ENCODE measurements around the gene RAP1GAP2. TPM values are rescaled to one million over a fixed set of nuclear protein-coding genes. Genes with fewer than 3 reads are reported as not detected.

Gene RAP1GAP2
- polyA plus RNA-seq, 1 of the 3 experiments (the other 2 are of a cell fraction) = 22.0 TPM

- CTCF ChIA-PET = interaction anchor here (1.7 to 3.1 kb wide), 2 partner anchors 30 to 135 kb away, joined by 5 to 12 read pairs; no protein-coding TSS in a partner anchor
- POLR2A ChIA-PET = interaction anchor here (0.5 to 0.6 kb wide), 2 partner anchors 21 to 34 kb away, joined by 3 to 4 read pairs; no protein-coding TSS in a partner anchor
- no peak overlapping the region for H3K4me3 ChIP-seq (ENCODE audit: low read depth in 2 of 2, low read length in 1 of 2)
- H3K4me1 ChIP-seq (ENCODE audit: control insufficient read depth in 1 of 2, insufficient read depth in 2 of 2, low read depth in 1 of 2, low read length in 1 of 2) = peaks cover 4 to 13% of the 10 kb centered on the region in 2 experiments; a peak in 1 of 4 replicates
- no peaks in the 10 kb centered on the region for H3K9me3 ChIP-seq
- peak overlapping the region; percentile 17 to 52; a peak in 2 of 4 replicates for H3K27ac ChIP-seq (ENCODE audit: low read depth in 2 of 2, low read length in 1 of 2)
- TF ChIP-seq TAF1 (IDR thresholded peaks at IDR 0.05; ENCODE audit: borderline replicate concordance, low read depth, low read length) (no peak), ELF1 (IDR thresholded peaks at IDR 0.05) (no peak), NFIC (IDR thresholded peaks at IDR 0.05; ENCODE audit: borderline replicate concordance) (no peak), TEAD4 (IDR thresholded peaks at IDR 0.05; ENCODE audit: borderline replicate concordance, insufficient read depth) (no peak), MXI1 (IDR thresholded peaks at IDR 0.05; ENCODE audit: low read depth, low read length) (no peak), ZBTB33 (IDR thresholded peaks at IDR 0.05; ENCODE audit: borderline replicate concordance, low read depth) (no peak), TCF12 (IDR thresholded peaks at IDR 0.05) (no peak), EP300 (IDR thresholded peaks at IDR 0.05; ENCODE audit: borderline replicate concordance in 1 of 2, low read depth in 1 of 2, low read length in 1 of 2) (no peak), FOSL2 (IDR thresholded peaks at IDR 0.05; ENCODE audit: borderline replicate concordance, low read depth) (no peak), RFX5 (IDR thresholded peaks at IDR 0.05; ENCODE audit: low read length) (no peak), REST (IDR thresholded peaks at IDR 0.05; ENCODE audit: low read depth, low read length) (no peak), RCOR1 (IDR thresholded peaks at IDR 0.05; ENCODE audit: low read length) (no peak), POLR2AphosphoS5 (IDR thresholded peaks at IDR 0.05; ENCODE audit: low read depth, low read length) (no peak), RXRA (IDR thresholded peaks at IDR 0.05; ENCODE audit: borderline replicate concordance, low read depth) (no peak), NRF1 (IDR thresholded peaks at IDR 0.05; ENCODE audit: low read depth, low read length) (no peak), JUND (IDR thresholded peaks at IDR 0.05) (no peak), IRF3 (IDR thresholded peaks at IDR 0.05; ENCODE audit: low read depth, low read length) (no peak), SMC3 (IDR thresholded peaks at IDR 0.05; ENCODE audit: low read depth, low read length) (no peak)
- peak overlapping the region; percentile 24; the same call in 1 of the 2 replicates for H3K4me2 ChIP-seq
- H3K9me2 ChIP-seq = no peaks in the 10 kb centered on the region
- H3F3A ChIP-seq (replicated peaks; ENCODE audit: insufficient read depth) = peaks cover 4% of the 10 kb centered on the region
- peaks cover 14 to 32% of the 10 kb centered on the region in 2 experiments for H3K36me3 ChIP-seq (replicated peaks in 1 of 2; ENCODE audit: control insufficient read depth in 1 of 2, insufficient read depth in 2 of 2, low read length in 1 of 2)
- H3K79me2 ChIP-seq (ENCODE audit: insufficient read depth) = no peaks in the 10 kb centered on the region
- H3K27me3 ChIP-seq (ENCODE audit: insufficient read depth) = no peaks in the 10 kb centered on the region
- DNase-seq = no peak
- H3K9ac ChIP-seq = 0 out of 2 replicates have a peak overlapping the region, but pooled peaks have one; percentile 4
- WGBS (ENCODE audit: low lambda C conversion rate) = 88% methylated on average over 9 of the region's 9 CpGs
- H4K20me1 ChIP-seq (ENCODE audit: insufficient read depth) = no peaks in the 10 kb centered on the region
- no peak overlapping the region for H2AFZ ChIP-seq (ENCODE audit: low read depth)
Measured at GRCh38 chr17:2983255-2983654, 187.0 kb downstream of the RAP1GAP2 start.

All from SK-N-SH (cell line).